NOMO-1 treated with DMSO at 0.1 percent for 48 hours (cell line): Measurements from ENCODE around the gene TINCR.
"Not testable (repeated sequence)": the region's sequence is repeated elsewhere in the genome, so short reads cannot be mapped to it uniquely, and the experiment has no call there.

ENCODE experiments used
- DNase-seq: peaks from one replicate; lab custom pipeline; 2025; ENCODE audit not compliant: unreplicated experiment; lab: John Stamatoyannopoulos, UW

The TINCR gene

DNA sequence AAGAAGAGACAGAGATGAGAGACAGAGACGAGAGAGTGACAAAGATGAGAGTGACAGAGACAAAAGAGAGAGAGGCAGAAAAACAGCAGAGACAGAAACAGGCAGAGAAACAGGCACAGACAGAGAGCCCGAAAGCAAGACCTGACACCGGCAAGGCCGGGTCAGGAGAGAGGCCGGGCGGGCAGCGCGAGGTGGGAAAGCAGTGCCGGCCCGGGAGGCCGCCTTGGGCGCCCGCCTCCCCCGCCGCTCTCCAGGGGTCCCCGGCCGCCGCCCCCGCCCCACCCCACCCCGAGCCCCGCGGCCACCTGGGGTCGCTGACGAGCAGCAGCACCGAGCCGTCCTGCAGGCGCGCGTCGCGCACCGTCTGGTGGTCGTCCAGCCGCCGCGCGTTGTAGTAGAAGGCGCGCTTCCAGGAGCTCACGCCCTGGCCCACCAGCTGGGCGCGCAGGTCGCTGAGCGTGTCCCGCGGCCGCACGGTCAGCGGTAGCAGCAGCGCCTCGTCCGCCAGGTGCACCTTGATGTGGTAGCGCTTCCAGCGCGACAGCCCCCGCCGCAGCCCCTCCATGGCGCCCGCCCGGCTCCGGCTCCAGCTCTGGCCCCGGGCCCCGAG, at the start of gene TINCR:
TSS of gene TINCR (minus strand) at position 594 of the 610 bp plus-strand sequence.
- DNase-seq: no peak

DNA sequence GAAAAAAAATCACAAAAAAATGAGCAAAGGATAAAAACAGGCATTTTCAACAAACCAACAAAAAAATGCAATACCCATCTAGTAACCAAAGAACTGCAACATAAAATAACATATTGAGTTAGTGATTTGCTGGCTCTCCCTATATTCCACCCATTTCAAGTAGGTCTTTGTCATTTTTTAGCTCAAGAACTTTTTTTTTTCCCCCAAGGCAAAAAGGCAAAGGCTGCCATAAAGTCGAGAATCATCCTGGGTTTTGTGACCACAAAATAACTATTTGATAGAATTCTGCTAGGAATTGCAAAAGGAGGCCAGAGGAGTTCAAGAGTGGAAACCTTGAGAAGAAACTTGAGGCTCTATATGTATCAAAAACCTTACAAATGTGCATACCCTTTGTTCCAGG, 49.3 kb upstream of the TINCR start:
- no peak for DNase-seq

DNA sequence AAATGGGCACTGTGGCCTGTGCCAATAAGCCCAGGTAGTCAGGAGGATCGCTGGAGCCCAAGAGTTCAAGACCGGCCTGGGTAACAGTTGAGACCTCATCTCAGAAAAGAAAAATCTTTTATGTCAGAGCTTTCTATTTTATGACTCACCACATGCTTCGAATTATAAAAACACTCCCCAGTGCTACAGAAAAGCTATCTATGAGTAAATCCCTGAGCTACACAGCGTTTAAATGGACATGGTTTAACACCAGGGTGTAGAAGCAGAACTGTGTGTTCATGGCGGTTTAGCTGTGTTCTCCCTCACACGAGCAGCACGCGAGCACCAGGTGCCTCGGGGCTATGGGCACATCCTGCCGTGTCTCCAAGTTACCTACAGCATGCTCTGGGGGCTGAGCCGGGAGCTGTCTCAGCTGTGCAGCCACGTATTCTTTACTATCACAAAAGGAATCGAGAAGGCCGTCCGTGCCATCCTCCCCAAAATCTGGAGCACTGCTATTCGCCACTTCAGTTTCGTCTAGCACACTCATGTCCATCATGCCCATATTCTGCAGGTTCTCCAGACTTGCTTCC, 48.1 kb upstream of the TINCR start:
- DNase-seq: no peak

DNA sequence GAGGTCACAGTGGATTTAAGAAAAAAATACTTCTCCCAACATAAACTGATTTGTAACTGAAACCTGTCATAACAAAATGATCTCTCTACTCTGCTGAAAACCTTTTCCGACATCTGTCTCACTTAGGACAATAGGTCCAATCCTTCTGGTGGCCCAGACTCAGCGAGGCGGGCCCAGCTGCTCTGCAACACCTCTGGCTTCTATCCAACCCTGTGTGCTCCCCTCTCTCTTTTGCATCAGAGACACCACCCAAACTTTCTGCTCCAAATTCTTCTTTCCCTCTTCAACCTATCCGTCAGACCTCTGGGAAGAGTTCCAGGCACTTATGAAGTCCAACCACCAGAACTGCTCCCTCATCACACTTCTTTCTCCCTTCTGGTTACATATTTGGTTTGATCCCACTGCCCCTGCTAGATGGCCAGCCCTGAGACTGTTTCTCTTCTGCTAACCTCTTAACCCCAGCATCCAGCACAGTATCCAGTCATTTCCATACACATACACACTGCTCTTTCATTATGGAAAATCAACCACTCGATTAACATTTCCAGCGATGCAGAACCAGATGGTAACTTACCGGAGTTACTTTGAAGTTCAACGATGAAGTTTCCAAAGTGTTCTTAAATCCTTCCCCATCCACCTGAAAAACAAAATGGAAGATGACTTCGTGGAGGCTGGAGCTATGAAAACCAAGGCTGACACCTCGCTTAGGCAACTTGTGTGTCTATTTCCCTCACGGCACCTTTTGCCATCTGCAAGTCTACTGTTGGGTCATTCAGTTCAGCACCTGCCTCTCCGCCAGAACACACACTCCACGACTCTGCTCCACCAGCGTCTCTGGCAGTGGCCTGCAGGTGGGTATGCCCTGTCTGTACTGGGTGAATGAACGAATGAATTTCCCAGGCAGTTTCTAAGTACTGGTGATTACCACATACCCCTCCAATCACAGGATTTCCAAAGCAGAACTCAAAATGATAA, 45.4 kb upstream of the TINCR start:
- DNase-seq: no peak

DNA sequence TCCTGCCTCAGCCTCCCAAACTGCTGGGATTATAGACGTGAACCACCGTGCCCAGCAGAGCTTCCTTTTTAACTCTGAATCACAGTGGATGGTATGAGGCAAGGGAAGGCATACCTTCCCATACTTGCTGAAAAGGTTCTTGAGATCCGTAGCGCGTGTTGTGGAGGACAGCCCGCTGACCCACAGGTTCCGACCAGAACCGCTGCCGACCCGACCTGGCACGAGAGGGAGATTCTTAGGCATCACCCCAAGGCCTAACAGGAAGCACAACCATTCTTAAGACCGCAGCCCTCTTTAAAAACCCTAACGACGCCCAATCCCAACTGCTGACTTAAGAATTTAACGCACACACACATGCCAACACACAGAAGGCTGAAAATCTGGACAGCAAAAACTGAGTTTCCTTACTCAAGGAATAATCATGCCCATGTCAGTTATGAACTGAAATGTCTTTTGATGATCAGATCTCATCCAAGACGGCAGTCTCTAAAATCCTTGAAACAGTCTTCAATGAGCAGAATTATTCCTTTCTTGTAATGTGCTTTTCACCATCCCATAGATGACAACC, 42.2 kb upstream of the TINCR start:
- DNase-seq: no peak

DNA sequence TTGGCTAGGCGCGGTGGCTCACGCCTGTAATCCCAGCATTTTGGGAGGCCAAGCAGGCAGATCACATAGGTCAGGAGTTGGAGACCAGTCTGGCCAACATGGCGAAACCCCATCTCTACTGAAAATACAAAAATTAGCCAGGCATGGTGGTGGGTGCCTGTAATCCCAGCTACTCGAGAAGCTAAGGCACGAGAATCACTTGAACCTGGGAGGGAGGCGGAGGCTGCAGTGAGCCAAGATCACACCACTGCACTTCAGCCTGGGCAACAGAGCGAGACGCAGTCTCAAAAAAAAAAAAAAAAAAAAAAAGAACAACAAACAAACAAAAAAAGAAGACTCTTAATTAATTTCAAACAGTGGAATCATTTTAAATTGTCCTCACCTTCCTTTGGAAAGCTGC, 41.0 kb upstream of the TINCR start:
- not testable (repeated sequence) for DNase-seq

DNA sequence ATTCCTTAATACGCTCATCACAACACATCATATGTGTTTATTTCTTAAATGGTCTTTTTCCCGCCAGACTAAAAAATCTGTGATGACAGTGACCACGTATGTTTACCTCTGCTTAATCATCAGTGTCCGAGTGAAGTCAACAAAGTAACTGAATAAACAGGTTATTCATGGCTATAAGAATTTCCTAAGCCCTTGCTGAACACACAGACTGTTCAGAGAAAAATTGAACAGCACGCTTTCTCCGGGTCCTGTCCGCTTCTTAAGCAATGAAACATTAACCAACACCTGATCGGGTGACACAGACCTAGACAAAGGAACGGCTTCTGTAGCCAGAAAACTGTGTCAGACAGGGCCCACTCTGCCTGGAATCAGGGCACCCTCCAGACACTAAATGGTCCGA, 40.5 kb upstream of the TINCR start:
- DNase-seq: no peak

DNA sequence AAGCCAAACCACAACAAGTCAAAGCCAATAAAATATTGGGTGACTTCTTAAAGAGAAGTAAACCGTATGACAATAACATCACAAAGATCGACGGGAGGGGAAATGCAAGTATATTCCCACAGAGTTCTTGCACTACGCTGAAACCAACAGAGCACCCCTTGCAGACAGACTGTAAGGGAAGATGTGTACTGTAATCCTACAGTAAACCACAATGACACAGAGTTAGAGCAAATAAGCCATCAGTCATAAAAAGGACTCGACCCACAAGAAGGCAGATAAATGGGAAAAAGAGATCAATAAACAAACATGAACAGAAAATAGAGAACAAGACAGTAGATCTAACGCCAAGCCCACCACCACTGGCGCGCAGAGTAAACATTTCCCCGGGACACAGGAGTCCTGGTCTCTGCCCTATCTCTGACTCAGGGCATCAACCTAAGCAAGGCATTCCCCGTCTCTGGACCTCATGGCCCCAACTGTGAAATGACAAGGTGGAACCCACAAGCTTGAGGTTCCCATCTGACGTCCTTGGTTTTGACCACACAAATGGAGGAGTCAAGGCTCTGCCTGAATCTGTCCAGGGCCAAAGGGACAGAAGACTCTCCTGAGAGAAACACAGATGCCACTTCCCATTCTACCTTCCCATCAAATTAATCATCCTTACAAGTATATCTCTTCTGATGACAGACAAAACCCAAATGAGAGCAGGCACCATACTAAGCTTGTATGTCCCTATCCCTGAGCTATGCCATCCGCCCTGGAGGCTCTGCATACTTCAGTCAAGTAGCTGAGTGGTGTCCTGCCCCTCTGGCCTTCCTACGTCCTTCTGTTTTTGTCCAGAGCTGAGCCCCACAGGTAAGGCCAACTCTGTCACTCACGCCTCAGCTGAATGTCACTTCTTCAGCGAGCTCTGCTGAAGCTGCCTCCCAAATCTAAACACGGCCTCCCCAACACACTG, 39.8 kb upstream of the TINCR start:
- DNase-seq: no peak

DNA sequence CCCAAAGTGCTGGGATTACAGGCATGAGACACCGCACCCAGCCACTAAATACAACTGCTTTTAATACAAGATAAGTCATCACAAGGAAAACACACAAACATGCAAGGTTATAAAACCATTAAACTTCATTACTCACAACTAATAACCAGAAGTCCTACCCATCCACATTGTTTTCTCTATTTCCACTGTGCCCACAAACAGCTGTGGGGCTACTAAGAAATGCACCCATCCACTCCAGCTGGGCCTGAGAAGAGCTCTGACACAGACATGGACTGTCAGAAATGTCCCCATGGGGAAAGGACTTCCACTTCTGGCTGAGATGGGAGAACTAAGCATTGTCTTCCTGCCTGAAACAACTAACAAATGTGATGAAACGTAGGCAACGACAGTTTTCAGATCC, 37.6 kb upstream of the TINCR start:
- no peak for DNase-seq

DNA sequence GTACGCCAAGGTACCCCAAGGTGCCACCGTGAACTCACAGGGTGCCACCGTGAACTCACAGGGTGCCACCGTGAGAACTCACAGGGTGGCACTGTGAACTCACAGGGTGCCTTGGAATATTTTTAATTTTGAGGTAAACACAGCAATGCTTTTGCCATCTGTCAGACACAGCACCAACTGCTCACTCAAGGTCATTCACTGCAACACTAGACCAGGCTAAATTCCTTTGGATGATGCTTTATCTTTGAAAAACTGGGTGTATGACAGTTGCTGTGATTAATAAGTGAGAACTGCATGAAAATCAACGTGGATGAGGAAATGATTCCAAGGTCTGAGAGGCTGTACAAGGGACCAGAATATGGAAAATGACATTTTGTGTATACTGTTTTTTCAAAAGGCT, 35.9 kb upstream of the TINCR start:
- DNase-seq: no peak

DNA sequence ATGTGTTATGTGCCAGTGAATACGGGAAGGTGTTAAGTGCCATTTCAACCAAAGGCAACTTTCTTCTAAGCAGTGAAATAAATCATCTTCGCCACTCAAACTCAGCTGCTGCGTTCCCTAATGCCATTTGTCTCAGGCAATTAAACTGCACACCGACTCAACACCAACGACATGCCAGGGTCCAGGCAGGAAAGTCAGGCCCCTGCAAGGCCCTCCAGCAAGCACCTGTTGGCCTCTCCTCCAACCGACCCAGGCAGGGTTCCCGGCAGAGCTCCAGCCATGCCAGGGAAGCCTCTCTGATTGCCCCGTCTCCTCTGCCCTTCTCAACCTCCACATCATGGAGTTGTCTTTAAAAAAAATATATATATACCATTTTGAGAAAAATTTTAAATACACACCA, 33.0 kb upstream of the TINCR start:
- no peak for DNase-seq

DNA sequence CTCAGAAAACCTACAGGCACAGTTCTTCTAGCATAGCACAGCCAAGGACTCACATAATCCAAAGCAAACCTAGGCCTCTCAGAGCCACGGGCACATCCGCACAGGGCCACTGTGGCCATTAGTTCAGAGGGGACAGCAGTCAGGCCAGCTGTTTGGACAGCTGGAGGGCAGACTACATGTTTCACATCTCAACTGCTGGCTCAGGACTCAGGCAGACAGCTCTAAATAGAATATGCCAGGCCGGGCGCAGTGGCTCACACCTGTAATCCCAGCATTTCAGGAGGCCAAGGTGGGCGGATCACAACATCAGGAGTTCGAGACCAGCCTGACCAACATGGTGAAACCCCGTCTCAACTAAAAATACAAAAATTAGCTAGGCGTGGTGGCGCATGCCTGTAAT, 28.0 kb upstream of the TINCR start:
- no peak for DNase-seq

DNA sequence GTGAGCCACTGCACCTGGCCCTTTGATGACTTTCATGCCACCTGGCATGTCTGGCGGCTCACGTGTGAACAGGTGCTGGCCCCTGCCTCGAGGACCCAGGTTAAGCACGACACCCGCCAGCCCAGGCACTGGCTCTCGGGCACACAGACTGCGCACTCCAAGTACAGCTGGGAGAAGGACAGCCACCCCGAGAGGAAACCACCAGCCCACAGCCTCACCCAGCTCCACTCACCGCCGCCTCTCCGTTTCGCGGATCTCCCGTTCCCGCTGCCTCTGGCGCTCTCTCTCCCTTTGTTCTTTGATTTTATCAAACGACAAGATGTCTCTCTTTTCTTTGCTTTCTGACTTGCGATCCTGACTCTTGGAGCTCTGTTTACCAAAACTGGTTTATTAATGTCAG, 27.4 kb upstream of the TINCR start:
- no peak for DNase-seq

DNA sequence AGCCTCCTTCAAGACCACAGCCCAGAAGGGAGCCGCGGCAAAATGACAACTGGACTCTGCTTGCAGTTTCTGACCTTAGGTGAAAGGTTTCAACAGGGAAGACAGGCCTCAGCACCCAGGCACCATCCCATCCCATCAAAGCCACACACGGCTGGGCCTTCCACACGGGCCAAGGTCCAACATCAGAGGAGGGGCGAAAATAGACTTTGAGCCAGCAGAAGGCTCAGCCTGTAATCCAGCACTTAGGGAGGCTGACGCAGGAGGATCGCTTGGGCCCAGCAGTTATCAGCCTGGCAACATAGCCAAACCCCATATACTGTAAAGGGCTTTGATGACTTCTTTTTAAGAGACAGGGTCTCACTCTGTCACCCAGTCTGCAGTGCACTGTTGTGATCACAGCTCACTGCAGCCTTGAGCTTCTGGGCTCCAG, 26.8 kb upstream of the TINCR start:
- no peak for DNase-seq

DNA sequence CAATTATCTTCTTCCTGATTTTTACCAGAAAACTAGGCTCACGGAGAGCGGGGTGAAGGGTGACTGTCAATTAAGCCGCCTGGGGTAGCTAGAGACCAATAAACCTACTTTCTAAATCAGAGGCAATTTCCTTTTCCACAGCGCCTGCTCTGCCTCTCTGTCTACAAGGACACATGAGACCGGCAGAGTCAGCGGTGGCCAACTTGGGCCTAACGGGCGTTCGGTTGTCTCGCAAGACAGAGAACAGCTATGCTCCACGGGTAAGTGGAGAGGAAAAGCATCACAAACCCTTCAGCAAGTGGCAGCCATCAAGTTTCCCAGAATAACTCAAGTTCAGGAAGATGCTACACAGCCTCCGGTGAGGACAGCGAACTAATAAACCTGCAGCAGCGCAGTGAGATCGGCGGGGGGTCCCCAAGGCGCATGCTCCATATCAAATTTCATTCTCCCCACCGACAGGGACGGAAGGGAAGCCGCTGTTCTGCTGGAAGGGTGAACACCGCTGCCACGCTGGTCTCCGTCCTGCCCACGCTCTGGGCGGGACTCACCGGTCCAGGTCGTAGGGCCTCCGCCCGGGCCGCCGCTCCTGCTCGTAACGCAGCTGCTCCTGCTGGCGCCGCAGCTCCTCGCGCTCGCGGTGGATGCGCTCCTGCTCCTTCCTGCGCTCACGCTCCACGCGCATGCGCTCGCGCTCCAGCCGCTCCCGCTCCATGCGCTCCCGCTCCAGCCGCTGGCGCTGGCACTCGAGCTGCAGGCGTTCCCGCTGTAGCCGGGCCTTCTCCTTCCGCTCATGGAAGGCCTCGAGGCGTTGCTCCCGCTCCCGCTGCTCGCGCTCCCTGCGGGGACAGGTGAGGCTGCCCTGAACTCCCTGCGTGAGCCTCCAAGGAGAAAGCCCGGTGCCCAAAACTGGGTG, 25.8 kb upstream of the TINCR start:
- no peak for DNase-seq

DNA sequence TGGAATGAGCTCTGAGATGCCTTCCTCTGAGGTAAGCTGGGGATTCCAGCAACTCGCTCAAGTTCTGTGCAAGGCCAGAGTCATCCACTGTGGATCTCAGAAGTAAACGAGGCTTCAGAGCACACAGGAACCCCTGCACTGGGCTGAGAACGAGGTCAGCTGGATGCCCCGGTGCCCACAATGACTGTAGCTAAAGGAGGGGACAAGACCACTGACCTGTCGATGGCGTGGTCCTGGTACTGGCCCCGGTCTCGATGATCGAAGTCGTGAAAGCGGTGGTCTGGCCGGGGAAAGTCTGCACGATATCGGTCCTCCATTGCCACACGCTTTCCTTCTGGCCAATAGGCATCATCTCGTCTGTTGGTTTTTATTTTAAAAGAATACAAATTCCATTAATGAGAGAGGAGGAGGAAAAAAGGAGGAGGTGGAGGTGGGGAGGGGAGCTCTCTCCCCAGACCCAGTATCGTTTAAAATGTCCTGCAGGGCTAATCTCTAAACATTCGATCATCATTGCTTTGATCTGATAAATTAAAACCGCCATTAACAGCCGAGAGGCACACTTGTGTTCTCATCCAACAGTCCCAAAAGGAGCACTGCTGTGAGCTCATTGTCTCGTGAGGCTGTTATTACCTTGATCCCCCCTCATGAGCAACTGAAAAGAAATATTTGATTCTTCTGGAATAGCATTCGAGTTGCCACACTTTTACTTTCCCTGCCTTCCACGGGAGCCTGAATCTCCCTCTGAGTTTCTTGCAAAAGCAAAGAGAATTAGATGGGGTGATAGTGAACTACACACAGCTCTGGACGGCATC, 25.0 kb upstream of the TINCR start:
- no peak for DNase-seq

DNA sequence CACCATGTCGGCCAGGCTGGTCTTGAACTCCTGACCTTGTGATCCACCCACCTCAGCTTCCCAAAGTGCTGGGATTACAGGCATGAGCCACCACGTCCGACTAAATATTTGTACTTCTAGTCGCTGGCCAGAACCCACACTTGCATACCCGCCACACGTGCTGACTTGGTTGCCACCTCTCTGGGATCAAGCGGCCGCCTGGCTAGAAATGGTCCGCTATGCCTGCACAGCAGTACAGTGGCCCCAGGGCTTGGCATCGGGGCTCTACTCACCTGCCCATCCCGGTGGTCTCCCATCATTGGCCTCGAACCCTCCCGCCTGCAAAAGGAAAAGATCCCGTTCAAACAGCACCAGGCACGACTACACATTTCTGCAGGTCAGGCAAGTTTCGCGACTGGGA, 23.7 kb upstream of the TINCR start:
- no peak for DNase-seq

DNA sequence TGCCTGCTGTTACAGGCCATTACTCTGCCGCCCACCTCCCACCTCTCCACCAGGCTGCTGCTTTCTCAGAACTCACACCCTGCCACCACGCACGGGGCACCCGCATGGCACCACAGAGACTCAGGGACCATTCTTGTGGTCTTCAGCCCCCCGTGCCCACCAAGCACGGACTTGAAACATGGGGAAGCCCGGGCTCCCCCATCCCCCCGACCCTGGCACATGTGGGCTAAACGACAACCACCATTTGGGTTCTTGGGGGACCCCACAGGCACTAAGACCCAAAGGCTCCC, 23.1 kb upstream of the TINCR start:
- no peak for DNase-seq
